K562 (cell line): ENCODE measurements around the gene GMDS. TPM values are rescaled to one million over a fixed set of nuclear protein-coding genes. Genes with fewer than 3 reads are reported as not detected.

ENCODE experiments used
- ATAC-seq: fragments of 200-7000 bp; cut with Tn5 transposase; 3 replicates; pipeline ENCODE4 v1.9.1; 2020; ENCODE audit warnings: moderate library complexity
- BruUV-seq: library from RNA; stranded (reverse); fragments of 400-500 nt; replicated peaks from 2 replicates; lab custom pipeline; 2021; lab: Mats Ljungman, UMichigan
- CTCF ChIA-PET: fragments of 300-600 bp; formaldehyde crosslinking; extraction: SDS; loops from one replicate; lab custom pipeline; 2021; ENCODE audit warnings: low intra/inter-chr PET ratio; lab: Yijun Ruan, JAX
- POLR2A ChIA-PET: fragments of 300-600, 350-650 bp; sonication (Branson Sonifier 250); formaldehyde crosslinking; extraction: SDS; loops from one replicate; lab custom pipeline; 2021; ENCODE audit warnings: antibody characterized with exemption, inconsistent platforms; lab: Yijun Ruan, JAX
- DNase-seq, 4 experiments: peaks; one replicate each; pipeline versions ENCODE4 v3.0.0 to v3.0.0-alpha.2; 2011 to 2018; ENCODE audit warnings: low spot score in 3 of 4, mixed read lengths in 3 of 4; ENCODE audit errors: extremely low read depth in 1 of 4
- FAIRE-seq: peaks from 2 replicates; lab custom pipeline; 2011; peaks lifted over from hg19 to GRCh38; lab: Jason Lieb, UNC
- H2AFZ ChIP-seq: 2 replicates; pipeline ENCODE4 v1.6.0; 2011; ENCODE audit warnings: low read depth, low read length, control low read depth, inconsistent platforms
- H3K27ac ChIP-seq: fragments of 200-600 bp; 3 replicates; pipeline ENCODE4 v1.8.0; 2011; ENCODE audit warnings: low read depth, mild to moderate bottlenecking, control low read depth, inconsistent platforms, low read length, moderate library complexity, mixed read lengths; ENCODE audit errors: extremely low read depth
- H3K27me3 ChIP-seq, 2 experiments: fragments of 300-600 bp in 1 of 2; 2 replicates in 1 of 2; 3 replicates in 1 of 2; pipeline versions ENCODE4 v1.6.0 to v1.8.0; 2011; ENCODE audit warnings: inconsistent platforms in 2 of 2, low read length in 2 of 2, mild to moderate bottlenecking in 1 of 2, mixed read lengths in 1 of 2, moderate library complexity in 1 of 2; ENCODE audit not compliant: control insufficient read depth in 2 of 2, insufficient read depth in 2 of 2
- H3K36me3 ChIP-seq: fragments of 300-600 bp; 3 replicates; pipeline ENCODE4 v1.8.0; 2011; ENCODE audit warnings: mild to moderate bottlenecking, low read length, inconsistent platforms; ENCODE audit not compliant: control insufficient read depth, insufficient read depth
- H3K4me1 ChIP-seq, 2 experiments: fragments of 200-600 bp in 1 of 2; replicated peaks in 1 of 2; 2 replicates in 1 of 2; 3 replicates in 1 of 2; pipeline versions ENCODE4 v1.5.1 to v1.8.0; 2011; ENCODE audit warnings: inconsistent platforms in 2 of 2, low read length in 2 of 2, mild to moderate bottlenecking in 1 of 2, mixed read lengths in 1 of 2, moderate library complexity in 1 of 2; ENCODE audit not compliant: control insufficient read depth in 2 of 2, insufficient read depth in 2 of 2
- H3K4me2 ChIP-seq: 2 replicates; pipeline ENCODE4 v1.6.1; 2011; ENCODE audit warnings: low read length, control low read depth, inconsistent platforms, mixed read lengths; ENCODE audit not compliant: insufficient read depth
- H3K4me3 ChIP-seq: fragments of 200-600 bp; sonication (generic), shearing (Covaris generic); 2 replicates; pipeline ENCODE4 v1.5.1; 2016; ENCODE audit warnings: control low read depth, inconsistent platforms
- H3K79me2 ChIP-seq: fragments of 200-600 bp; 3 replicates; pipeline ENCODE4 v1.8.0; 2011; ENCODE audit warnings: low read length, inconsistent platforms; ENCODE audit not compliant: control insufficient read depth, insufficient read depth
- H3K9ac ChIP-seq, 2 experiments: 2 replicates each; pipeline versions ENCODE4 v1.6.0 to v1.6.1; 2011; ENCODE audit warnings: low read depth in 2 of 2, low read length in 2 of 2, control low read depth in 1 of 2, inconsistent platforms in 1 of 2, mild to moderate bottlenecking in 1 of 2, mixed read lengths in 1 of 2; ENCODE audit not compliant: insufficient read depth in 1 of 2
- H3K9me1 ChIP-seq: one replicate; pipeline ENCODE4 v1.6.0; 2011; ENCODE audit warnings: inconsistent platforms, mild to moderate bottlenecking, low read length, moderate library complexity; ENCODE audit not compliant: control insufficient read depth, insufficient read depth
- H3K9me3 ChIP-seq: replicated peaks from 2 replicates; pipeline ENCODE4 v1.5.1; 2011; ENCODE audit warnings: low read depth, low read length, inconsistent platforms; ENCODE audit not compliant: control insufficient read depth, insufficient read depth
- H4K20me1 ChIP-seq: replicated peaks from 2 replicates; pipeline ENCODE4 v1.6.1; 2011; ENCODE audit warnings: low read length, inconsistent platforms, mixed read lengths; ENCODE audit not compliant: control insufficient read depth, insufficient read depth
- PHTF2 ChIP-seq: fragments of 250-450 bp; sonication (Bioruptor Pico); IDR thresholded peaks from 2 replicates; pipeline ENCODE4 v1.5.0; 2021; ENCODE audit warnings: mild to moderate bottlenecking
- ZNF121 ChIP-seq: sonication (generic); formaldehyde crosslinking; conservative IDR thresholded peaks from 2 replicates; pipeline ENCODE4 v1.8.0; 2022; ENCODE audit warnings: missing genetic modification reagents
- WGBS: fragments of 100-300 bp; shearing (Covaris generic); methylation state at CpG from one replicate; pipeline ENCODE4 v1.1.6; 2016; ENCODE audit warnings: low coverage, mixed read lengths; ENCODE audit not compliant: insufficient coverage; ENCODE audit errors: missing lambda C conversion rate; 5-methylcytosine and 5-hydroxymethylcytosine counted together
- in situ Hi-C: fragments of 300-500 bp; cut with MboI; formaldehyde crosslinking; loops from 4 replicates; pipeline ENCODE4 v1.15.0; 2018; ENCODE audit warnings: inconsistent platforms, mixed read lengths
- intact Hi-C: fragments of 100-400 bp; cut with micrococcal nuclease; formaldehyde crosslinking; loops from 2 replicates; pipeline ENCODE4 v1.14.2; 2022
- polyA plus RNA-seq, 8 experiments: library from polyadenylated mRNA; depleted of rRNA in 4 of 8; stranded (reverse) in 5 of 8; unstranded in 3 of 8; fragments of >200 nt; fragmentation: Nextera tagmentation in 2 of 8; fragmentation: Illumina TruSeq in 1 of 8; extraction: Ambion mirVana in 2 of 8; extraction: Trizol in 1 of 8; gene quantifications; 2 replicates each; pipeline versions ENCODE4 v1.2.1 to v1.2.3, GENCODE V29; 2011 to 2014; ENCODE audit warnings: inconsistent platforms in 1 of 8, missing spikeins in 1 of 8
- total RNA-seq, 7 experiments: library from RNA; depleted of rRNA in 6 of 7; stranded (reverse); fragments of >200 nt in 6 of 7; fragmentation: Illumina TruSeq in 2 of 7; extraction: Trizol in 2 of 7; gene quantifications; 2 replicates each; pipeline versions ENCODE4 v1.2.1 to v1.2.3, GENCODE V29; 2011 to 2021; ENCODE audit warnings: low replicate concordance in 1 of 7
- TF ChIP-seq, protein P1 (sequence below): IDR thresholded peaks from 3 replicates; pipeline ENCODE4 v1.6.1; 2011; ENCODE audit warnings: borderline replicate concordance, mild to moderate bottlenecking, moderate library complexity; ENCODE audit not compliant: insufficient read length; ENCODE audit errors: extremely low read depth
- TF ChIP-seq, protein P2 (sequence below), 2 experiments: fragments of 450-650 bp in 1 of 2; sonication (generic) in 1 of 2; formaldehyde crosslinking in 1 of 2; IDR thresholded peaks; 2 replicates each; pipeline versions ENCODE4 v1.7.1 to v1.9.0; 2016 to 2022; ENCODE audit warnings: inconsistent platforms in 1 of 2, mild to moderate bottlenecking in 1 of 2, missing genetic modification reagents in 1 of 2

The GMDS gene
- total and polyA plus RNA-seq, 9 of the 15 experiments (the other 6 are each of a cell fraction or from before 2014, with no cell fraction given): 0.48 to 31.8 (median 13.4) TPM

DNA sequence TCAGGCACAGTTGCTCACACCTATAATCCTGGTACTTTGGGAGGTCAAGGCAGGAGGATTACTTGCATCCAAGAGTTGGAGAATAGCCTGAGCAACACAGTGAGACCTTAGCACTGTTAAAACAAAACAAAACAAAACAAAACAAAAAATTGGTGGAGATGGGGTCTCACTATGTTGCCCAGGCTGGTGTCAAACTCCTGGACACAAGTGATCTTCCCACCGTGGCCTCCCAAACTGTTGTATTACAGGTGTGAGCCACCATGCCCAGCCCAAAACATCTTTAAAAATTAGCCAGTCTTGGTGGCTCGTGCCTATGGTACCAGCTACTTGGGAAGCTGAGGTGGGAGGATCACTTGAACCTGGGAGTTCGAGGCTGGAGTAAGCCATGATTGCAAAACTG, 120.2 kb downstream of the GMDS start:
- Histone ChIP-seq H3K36me3 (no peaks in the 10 kb centered on the region), H3K79me2 (no peaks in the 10 kb centered on the region), H3K4me1 (peaks cover 0 to 4% of the 10 kb centered on the region in 2 experiments; a peak in 2 of 5 replicates), H4K20me1 (peaks cover 11% of the 10 kb centered on the region), H3K27ac (no peak overlapping the region), H3K4me3 (no peak overlapping the region), H3K4me2 (no peak overlapping the region), H2AFZ (no peak overlapping the region), H3K27me3 (peaks cover 7 to 19% of the 10 kb centered on the region in 2 experiments; a peak in 4 of 5 replicates), H3K9me3 (no peaks in the 10 kb centered on the region), H3K9ac (no peak overlapping the region), H3K9me1 (no peaks in the 10 kb centered on the region)
- intact Hi-C loops: no loop called here
- WGBS: 0% methylated on average over 3 of the region's 3 CpGs
- no peak for DNase-seq
- BruUV-seq: no TSS peak
- ChIA-PET POLR2A (no interaction called here), CTCF (no interaction called here)
- no peak for FAIRE-seq
- in situ Hi-C loops: no loop called here
- no peak for ATAC-seq
- TF ChIP-seq, protein P1, sequence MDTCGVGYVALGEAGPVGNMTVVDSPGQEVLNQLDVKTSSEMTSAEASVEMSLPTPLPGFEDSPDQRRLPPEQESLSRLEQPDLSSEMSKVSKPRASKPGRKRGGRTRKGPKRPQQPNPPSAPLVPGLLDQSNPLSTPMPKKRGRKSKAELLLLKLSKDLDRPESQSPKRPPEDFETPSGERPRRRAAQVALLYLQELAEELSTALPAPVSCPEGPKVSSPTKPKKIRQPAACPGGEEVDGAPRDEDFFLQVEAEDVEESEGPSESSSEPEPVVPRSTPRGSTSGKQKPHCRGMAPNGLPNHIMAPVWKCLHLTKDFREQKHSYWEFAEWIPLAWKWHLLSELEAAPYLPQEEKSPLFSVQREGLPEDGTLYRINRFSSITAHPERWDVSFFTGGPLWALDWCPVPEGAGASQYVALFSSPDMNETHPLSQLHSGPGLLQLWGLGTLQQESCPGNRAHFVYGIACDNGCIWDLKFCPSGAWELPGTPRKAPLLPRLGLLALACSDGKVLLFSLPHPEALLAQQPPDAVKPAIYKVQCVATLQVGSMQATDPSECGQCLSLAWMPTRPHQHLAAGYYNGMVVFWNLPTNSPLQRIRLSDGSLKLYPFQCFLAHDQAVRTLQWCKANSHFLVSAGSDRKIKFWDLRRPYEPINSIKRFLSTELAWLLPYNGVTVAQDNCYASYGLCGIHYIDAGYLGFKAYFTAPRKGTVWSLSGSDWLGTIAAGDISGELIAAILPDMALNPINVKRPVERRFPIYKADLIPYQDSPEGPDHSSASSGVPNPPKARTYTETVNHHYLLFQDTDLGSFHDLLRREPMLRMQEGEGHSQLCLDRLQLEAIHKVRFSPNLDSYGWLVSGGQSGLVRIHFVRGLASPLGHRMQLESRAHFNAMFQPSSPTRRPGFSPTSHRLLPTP: no peak
- no peak for TF ChIP-seq PHTF2 (CRISPR knock-in tag)
- TF ChIP-seq, protein P2, sequence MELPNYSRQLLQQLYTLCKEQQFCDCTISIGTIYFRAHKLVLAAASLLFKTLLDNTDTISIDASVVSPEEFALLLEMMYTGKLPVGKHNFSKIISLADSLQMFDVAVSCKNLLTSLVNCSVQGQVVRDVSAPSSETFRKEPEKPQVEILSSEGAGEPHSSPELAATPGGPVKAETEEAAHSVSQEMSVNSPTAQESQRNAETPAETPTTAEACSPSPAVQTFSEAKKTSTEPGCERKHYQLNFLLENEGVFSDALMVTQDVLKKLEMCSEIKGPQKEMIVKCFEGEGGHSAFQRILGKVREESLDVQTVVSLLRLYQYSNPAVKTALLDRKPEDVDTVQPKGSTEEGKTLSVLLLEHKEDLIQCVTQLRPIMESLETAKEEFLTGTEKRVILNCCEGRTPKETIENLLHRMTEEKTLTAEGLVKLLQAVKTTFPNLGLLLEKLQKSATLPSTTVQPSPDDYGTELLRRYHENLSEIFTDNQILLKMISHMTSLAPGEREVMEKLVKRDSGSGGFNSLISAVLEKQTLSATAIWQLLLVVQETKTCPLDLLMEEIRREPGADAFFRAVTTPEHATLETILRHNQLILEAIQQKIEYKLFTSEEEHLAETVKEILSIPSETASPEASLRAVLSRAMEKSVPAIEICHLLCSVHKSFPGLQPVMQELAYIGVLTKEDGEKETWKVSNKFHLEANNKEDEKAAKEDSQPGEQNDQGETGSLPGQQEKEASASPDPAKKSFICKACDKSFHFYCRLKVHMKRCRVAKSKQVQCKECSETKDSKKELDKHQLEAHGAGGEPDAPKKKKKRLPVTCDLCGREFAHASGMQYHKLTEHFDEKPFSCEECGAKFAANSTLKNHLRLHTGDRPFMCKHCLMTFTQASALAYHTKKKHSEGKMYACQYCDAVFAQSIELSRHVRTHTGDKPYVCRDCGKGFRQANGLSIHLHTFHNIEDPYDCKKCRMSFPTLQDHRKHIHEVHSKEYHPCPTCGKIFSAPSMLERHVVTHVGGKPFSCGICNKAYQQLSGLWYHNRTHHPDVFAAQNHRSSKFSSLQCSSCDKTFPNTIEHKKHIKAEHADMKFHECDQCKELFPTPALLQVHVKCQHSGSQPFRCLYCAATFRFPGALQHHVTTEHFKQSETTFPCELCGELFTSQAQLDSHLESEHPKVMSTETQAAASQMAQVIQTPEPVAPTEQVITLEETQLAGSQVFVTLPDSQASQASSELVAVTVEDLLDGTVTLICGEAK (IDR thresholded peaks at IDR 0.05): no peak
- TF ChIP-seq, protein P2 (CRISPR knock-in tag; IDR thresholded peaks at IDR 0.05): no peak
- TF ChIP-seq ZNF121 (CRISPR knock-in tag): peak; percentile 52
